ENCODE results near the gene LMF1.

LMF1 gene

GRCh38 chr16:926715-927114 lies 44.1 kb downstream of the LMF1 start:
- DNase-seq (ENCODE audit: extremely low read depth, low read depth) = no peak
- TF ChIP-seq, protein P1, sequence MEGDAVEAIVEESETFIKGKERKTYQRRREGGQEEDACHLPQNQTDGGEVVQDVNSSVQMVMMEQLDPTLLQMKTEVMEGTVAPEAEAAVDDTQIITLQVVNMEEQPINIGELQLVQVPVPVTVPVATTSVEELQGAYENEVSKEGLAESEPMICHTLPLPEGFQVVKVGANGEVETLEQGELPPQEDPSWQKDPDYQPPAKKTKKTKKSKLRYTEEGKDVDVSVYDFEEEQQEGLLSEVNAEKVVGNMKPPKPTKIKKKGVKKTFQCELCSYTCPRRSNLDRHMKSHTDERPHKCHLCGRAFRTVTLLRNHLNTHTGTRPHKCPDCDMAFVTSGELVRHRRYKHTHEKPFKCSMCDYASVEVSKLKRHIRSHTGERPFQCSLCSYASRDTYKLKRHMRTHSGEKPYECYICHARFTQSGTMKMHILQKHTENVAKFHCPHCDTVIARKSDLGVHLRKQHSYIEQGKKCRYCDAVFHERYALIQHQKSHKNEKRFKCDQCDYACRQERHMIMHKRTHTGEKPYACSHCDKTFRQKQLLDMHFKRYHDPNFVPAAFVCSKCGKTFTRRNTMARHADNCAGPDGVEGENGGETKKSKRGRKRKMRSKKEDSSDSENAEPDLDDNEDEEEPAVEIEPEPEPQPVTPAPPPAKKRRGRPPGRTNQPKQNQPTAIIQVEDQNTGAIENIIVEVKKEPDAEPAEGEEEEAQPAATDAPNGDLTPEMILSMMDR (IDR thresholded peaks at IDR 0.05; ENCODE audit: low read depth, low read length) = no peak

- no peak for DNase-seq (ENCODE audit: extremely low read depth, low read depth)
- TF ChIP-seq, protein P1 (IDR thresholded peaks at IDR 0.05; ENCODE audit: low read depth, low read length) = no peak
These were observed 46.0 kb downstream of the LMF1 start for GRCh38 chr16:924806-925205.

- DNase-seq (ENCODE audit: extremely low read depth, low read depth) = no peak
- TF ChIP-seq, protein P1 (IDR thresholded peaks at IDR 0.05; ENCODE audit: low read depth, low read length) = no peak
These were observed 46.7 kb downstream of the LMF1 start for GRCh38 chr16:924063-924462.

DNA sequence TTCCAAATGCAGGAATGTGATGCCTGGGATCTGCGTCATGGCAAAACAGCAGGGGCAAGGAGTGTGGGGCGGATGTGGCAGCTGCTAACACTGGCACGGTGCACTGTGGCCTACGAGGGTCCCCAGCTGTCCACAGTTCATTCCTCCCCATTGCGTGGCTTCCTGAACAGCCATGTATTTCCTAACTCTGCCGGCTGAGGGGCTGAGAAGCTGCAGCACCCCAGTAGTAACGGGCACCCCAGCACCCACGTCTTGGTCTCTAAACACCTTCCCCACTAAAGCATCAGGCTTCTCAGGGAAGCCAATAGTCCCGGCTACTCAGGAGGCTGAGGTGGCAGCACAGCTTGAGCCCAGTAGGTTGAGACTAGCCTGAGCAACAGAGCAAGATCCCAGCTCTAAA lies 47.6 kb downstream of the LMF1 start:
- DNase-seq (ENCODE audit: extremely low read depth, low read depth) = no peak
- TF ChIP-seq, protein P1 (IDR thresholded peaks at IDR 0.05; ENCODE audit: low read depth, low read length) = no peak

GRCh38 chr16:922051-922450 lies 48.7 kb downstream of the LMF1 start:
- TF ChIP-seq, protein P1 (IDR thresholded peaks at IDR 0.05; ENCODE audit: low read depth, low read length) = no peak
- no peak for DNase-seq (ENCODE audit: extremely low read depth, low read depth)

DNA sequence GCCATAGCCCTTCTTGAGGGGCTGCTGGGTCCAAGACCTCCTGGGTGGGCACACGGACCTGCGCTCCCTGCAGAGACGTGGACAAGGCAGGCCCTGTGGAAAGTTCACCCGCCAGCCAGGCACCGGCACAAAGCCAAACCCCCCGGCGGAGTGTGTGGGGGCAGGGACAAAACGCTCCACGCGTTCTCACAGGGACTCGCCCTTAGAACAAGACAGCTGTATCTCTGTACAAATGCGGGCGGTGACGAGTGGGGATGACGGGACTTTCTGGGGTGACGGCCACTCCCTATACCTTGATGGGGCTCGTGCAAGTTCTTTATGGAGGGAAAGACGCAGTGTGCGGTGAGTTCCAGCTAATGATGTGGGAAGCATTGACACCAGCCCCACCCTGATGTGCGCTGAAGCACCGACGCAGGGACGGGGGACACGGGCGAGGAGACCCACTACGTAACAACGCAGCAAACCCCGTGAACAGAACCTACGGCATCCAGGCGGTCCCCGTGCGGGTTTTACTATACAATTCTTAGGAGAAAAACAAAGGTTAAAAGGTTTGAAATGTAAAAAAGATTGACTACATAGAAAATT lies 49.4 kb downstream of the LMF1 start:
- DNase-seq (ENCODE audit: extremely low read depth, low read depth) = no peak
- TF ChIP-seq, protein P1 (IDR thresholded peaks at IDR 0.05; ENCODE audit: low read depth, low read length) = no peak

DNA sequence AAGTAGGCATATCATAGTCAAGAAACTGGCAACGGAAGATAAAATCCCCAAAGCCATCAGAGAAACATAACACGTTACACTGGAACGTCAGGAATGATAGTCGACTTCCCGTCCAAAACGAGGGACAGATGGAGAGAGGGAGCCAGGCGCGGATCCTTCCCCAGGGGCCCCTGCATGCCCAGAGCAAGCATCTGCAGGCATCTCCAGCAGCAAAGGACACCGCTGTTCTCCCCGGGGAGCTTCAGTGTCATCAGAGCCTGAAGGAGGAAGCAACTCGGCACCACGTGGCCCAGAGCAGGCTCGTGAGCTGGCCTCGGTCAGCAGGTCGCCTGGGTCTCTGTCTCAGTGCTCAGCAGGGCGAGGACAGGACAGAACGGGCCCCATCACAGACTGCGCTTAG lies 50.1 kb downstream of the LMF1 start:
- TF ChIP-seq, protein P1 (IDR thresholded peaks at IDR 0.05; ENCODE audit: low read depth, low read length) = no peak
- peak; percentile 5 for DNase-seq (ENCODE audit: extremely low read depth, low read depth)
